GM12892 (cell line): ENCODE results near the gene SLC9A3.

Experiments
- DNase-seq: peaks from one replicate; pipeline ENCODE4 v3.0.0; 2011; ENCODE audit not compliant: insufficient read length
- FAIRE-seq: peaks from 2 replicates; lab custom pipeline; 2011; peaks lifted over from hg19 to GRCh38; lab: Jason Lieb, UNC
- POLR2A ChIP-seq: IDR thresholded peaks from 2 replicates; pipeline ENCODE4 v1.6.1; 2011; ENCODE audit warnings: low read depth, low read length, control low read depth
- POLR2AphosphoS5 ChIP-seq: IDR thresholded peaks from 2 replicates; pipeline ENCODE4 v1.6.1; 2011; ENCODE audit warnings: low read depth, low read length, control low read depth
- TAF1 ChIP-seq: IDR thresholded peaks from 2 replicates; pipeline ENCODE4 v1.6.1; 2011; ENCODE audit warnings: low read depth, mild to moderate bottlenecking, control low read depth, low read length, borderline replicate concordance

Gene SLC9A3

GRCh38 chr5:459562-460272, 64.5 kb downstream of the SLC9A3 start:
- TF ChIP-seq POLR2A (no peak), TAF1 (no peak), POLR2AphosphoS5 (no peak)
- DNase-seq (no peak), FAIRE-seq (no peak)

- no peak for FAIRE-seq
- no peak for TF ChIP-seq POLR2A
- TF ChIP-seq TAF1: no peak
- TF ChIP-seq POLR2AphosphoS5: no peak
Measured at GRCh38 chr5:458547-459353, 65.5 kb downstream of the SLC9A3 start.

GRCh38 chr5:457195-457961, 66.9 kb downstream of the SLC9A3 start:
- FAIRE-seq: no peak
- no peak for DNase-seq
- TF ChIP-seq POLR2AphosphoS5: no peak
- no peak for TF ChIP-seq POLR2A
- no peak for TF ChIP-seq TAF1

More at GRCh38 chr5:458547-459353, 65.5 kb downstream of the SLC9A3 start:
- no peak for DNase-seq

GRCh38 chr5:456351-457194, 67.7 kb downstream of the SLC9A3 start:
- DNase-seq (no peak), FAIRE-seq (no peak)
- no peak for TF ChIP-seq POLR2AphosphoS5
- TF ChIP-seq TAF1: no peak
- TF ChIP-seq POLR2A: no peak

- no peak for DNase-seq
- TF ChIP-seq POLR2AphosphoS5 (no peak), POLR2A (no peak), TAF1 (no peak)
- no peak for FAIRE-seq
Measured at GRCh38 chr5:455806-456205, 68.4 kb downstream of the SLC9A3 start.

GRCh38 chr5:454936-455335, 69.3 kb downstream of the SLC9A3 start:
- TF ChIP-seq POLR2A: no peak
- no peak for TF ChIP-seq POLR2AphosphoS5
- TF ChIP-seq TAF1: no peak
- DNase-seq: no peak
- no peak for FAIRE-seq

GRCh38 chr5:453725-454481, 70.3 kb downstream of the SLC9A3 start:
- DNase-seq (no peak), FAIRE-seq (no peak)
- TF ChIP-seq POLR2AphosphoS5 (no peak), TAF1 (no peak), POLR2A (no peak)

- no peak for FAIRE-seq
- TF ChIP-seq TAF1 (no peak), POLR2A (no peak), POLR2AphosphoS5 (no peak)
- no peak for DNase-seq
Measured at GRCh38 chr5:452978-453710, 71.1 kb downstream of the SLC9A3 start.

- no peak for FAIRE-seq
- DNase-seq: no peak
- TF ChIP-seq POLR2AphosphoS5 (no peak), POLR2A (no peak), TAF1 (no peak)
Measured at GRCh38 chr5:451587-452458, 72.4 kb downstream of the SLC9A3 start.
